Panc1 (cell line): ENCODE results near the gene STARD9. TPM values are rescaled to one million over a fixed set of nuclear protein-coding genes. Genes with fewer than 3 reads are reported as not detected.
"Not testable (repeated sequence)": the region's sequence is repeated elsewhere in the genome, so short reads cannot be mapped to it uniquely, and the experiment has no call there.

Source experiments
- ATAC-seq: fragments of 200-7000 bp; cut with Tn5 transposase; 2 replicates; pipeline ENCODE4 v1.9.1; 2020; ENCODE audit warnings: mild to moderate bottlenecking, moderate library complexity
- BruUV-seq: library from RNA; stranded (reverse); fragments of 400-500 nt; replicated peaks from 2 replicates; lab custom pipeline; 2021; lab: Mats Ljungman, UMichigan
- CTCF ChIA-PET: fragments of 300-600 bp; sonication (Branson Sonifier 250); formaldehyde crosslinking; loops from one replicate; lab custom pipeline; 2022; ENCODE audit warnings: antibody characterized with exemption; lab: Charles Lee
- POLR2A ChIA-PET: fragments of 300-600 bp; sonication (Branson Sonifier 250); formaldehyde crosslinking; loops from one replicate; lab custom pipeline; 2022; ENCODE audit warnings: antibody characterized with exemption; lab: Charles Lee
- DNase-seq: peaks from one replicate; pipeline ENCODE4 v3.0.0-alpha.2; 2010; ENCODE audit warnings: low read depth, low spot score
- H3K27ac ChIP-seq: 2 replicates; pipeline ENCODE4 v1.5.1; 2011; ENCODE audit warnings: mild to moderate bottlenecking, low read length, inconsistent platforms
- H3K27me3 ChIP-seq: fragments of 200-500 bp; sonication (Bioruptor generic); 2 replicates; pipeline ENCODE4 v1.6.0; 2014; ENCODE audit warnings: low read length, inconsistent platforms; ENCODE audit not compliant: control insufficient read depth, insufficient read depth
- H3K36me3 ChIP-seq: fragments of 200-500 bp; sonication (Bioruptor generic); 2 replicates; pipeline ENCODE4 v1.5.1; 2014; ENCODE audit warnings: inconsistent platforms, mild to moderate bottlenecking, low read length, moderate library complexity; ENCODE audit not compliant: control insufficient read depth, insufficient read depth
- H3K4me1 ChIP-seq: 2 replicates; pipeline ENCODE4 v1.5.1; 2011; ENCODE audit warnings: inconsistent platforms, mild to moderate bottlenecking, low read length, moderate library complexity; ENCODE audit not compliant: control insufficient read depth, insufficient read depth
- H3K4me3 ChIP-seq, 2 experiments: 2 replicates each; pipeline ENCODE4 v1.5.1; 2011 to 2012; ENCODE audit warnings: low read depth in 2 of 2, low read length in 2 of 2, mild to moderate bottlenecking in 2 of 2, inconsistent platforms in 1 of 2, moderate library complexity in 1 of 2
- H3K9me3 ChIP-seq: fragments of 200-500 bp; sonication (Bioruptor generic); 2 replicates; pipeline ENCODE4 v1.5.1; 2014; ENCODE audit warnings: low read depth, mild to moderate bottlenecking, inconsistent platforms, low read length, moderate library complexity; ENCODE audit not compliant: control insufficient read depth, insufficient read depth
- POLR2AphosphoS5 ChIP-seq: IDR thresholded peaks from 2 replicates; pipeline ENCODE4 v1.6.1; 2012; ENCODE audit warnings: mild to moderate bottlenecking, low read depth, low read length, moderate library complexity
- TCF7L2 ChIP-seq: IDR thresholded peaks from 2 replicates; pipeline ENCODE4 v1.6.1; 2011; ENCODE audit warnings: mild to moderate bottlenecking, low read depth, low read length, inconsistent platforms
- in situ Hi-C: cut with HindIII; loops from 2 replicates; pipeline ENCODE4 v1.10.0; 2016; ENCODE audit warnings: low sequenced_read_pairs, low pct_unique_long_range_greater_than_20kb
- intact Hi-C: fragments of 100-400 bp; cut with micrococcal nuclease; formaldehyde crosslinking; loops from one replicate; pipeline ENCODE4 v1.10.0; 2022; ENCODE audit not compliant: unreplicated experiment
- total RNA-seq: library from RNA; stranded (reverse); gene quantifications from one replicate; pipeline ENCODE4 v1.2.1, GENCODE V29; 2021; ENCODE audit not compliant: unreplicated experiment
- TF ChIP-seq, protein P1 (sequence below): fragments of 450-650 bp; IDR thresholded peaks from 2 replicates; pipeline ENCODE4 v1.5.1; 2017; ENCODE audit warnings: mild to moderate bottlenecking
- TF ChIP-seq, protein P2 (sequence below), 2 experiments: IDR thresholded peaks; 2 replicates each; pipeline ENCODE4 v1.6.1; 2011 to 2012; ENCODE audit warnings: low read depth in 2 of 2, control low read depth in 1 of 2, low read length in 1 of 2, mild to moderate bottlenecking in 1 of 2, moderate library complexity in 1 of 2; ENCODE audit not compliant: insufficient read depth in 1 of 2

Gene STARD9
- total RNA-seq, 1 experiment from 2014 or later = 13.4 TPM

- no peak for DNase-seq
- Histone ChIP-seq H3K36me3 (no peaks in the 10 kb centered on the region), H3K27ac (no peak overlapping the region), H3K27me3 (no peaks in the 10 kb centered on the region), H3K4me1 (no peaks in the 10 kb centered on the region), H3K4me3 (no peak overlapping the region), H3K9me3 (peaks cover 4% of the 10 kb centered on the region; the same call in 1 of the 2 replicates)
- CTCF ChIA-PET = no interaction called here
- intact Hi-C loops = no loop called here
- ATAC-seq = no peak
- in situ Hi-C loops = no loop called here
- TF ChIP-seq TCF7L2 (no peak), POLR2AphosphoS5 (no peak)
- TF ChIP-seq, protein P1, sequence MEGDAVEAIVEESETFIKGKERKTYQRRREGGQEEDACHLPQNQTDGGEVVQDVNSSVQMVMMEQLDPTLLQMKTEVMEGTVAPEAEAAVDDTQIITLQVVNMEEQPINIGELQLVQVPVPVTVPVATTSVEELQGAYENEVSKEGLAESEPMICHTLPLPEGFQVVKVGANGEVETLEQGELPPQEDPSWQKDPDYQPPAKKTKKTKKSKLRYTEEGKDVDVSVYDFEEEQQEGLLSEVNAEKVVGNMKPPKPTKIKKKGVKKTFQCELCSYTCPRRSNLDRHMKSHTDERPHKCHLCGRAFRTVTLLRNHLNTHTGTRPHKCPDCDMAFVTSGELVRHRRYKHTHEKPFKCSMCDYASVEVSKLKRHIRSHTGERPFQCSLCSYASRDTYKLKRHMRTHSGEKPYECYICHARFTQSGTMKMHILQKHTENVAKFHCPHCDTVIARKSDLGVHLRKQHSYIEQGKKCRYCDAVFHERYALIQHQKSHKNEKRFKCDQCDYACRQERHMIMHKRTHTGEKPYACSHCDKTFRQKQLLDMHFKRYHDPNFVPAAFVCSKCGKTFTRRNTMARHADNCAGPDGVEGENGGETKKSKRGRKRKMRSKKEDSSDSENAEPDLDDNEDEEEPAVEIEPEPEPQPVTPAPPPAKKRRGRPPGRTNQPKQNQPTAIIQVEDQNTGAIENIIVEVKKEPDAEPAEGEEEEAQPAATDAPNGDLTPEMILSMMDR = no peak
- TF ChIP-seq, protein P2, sequence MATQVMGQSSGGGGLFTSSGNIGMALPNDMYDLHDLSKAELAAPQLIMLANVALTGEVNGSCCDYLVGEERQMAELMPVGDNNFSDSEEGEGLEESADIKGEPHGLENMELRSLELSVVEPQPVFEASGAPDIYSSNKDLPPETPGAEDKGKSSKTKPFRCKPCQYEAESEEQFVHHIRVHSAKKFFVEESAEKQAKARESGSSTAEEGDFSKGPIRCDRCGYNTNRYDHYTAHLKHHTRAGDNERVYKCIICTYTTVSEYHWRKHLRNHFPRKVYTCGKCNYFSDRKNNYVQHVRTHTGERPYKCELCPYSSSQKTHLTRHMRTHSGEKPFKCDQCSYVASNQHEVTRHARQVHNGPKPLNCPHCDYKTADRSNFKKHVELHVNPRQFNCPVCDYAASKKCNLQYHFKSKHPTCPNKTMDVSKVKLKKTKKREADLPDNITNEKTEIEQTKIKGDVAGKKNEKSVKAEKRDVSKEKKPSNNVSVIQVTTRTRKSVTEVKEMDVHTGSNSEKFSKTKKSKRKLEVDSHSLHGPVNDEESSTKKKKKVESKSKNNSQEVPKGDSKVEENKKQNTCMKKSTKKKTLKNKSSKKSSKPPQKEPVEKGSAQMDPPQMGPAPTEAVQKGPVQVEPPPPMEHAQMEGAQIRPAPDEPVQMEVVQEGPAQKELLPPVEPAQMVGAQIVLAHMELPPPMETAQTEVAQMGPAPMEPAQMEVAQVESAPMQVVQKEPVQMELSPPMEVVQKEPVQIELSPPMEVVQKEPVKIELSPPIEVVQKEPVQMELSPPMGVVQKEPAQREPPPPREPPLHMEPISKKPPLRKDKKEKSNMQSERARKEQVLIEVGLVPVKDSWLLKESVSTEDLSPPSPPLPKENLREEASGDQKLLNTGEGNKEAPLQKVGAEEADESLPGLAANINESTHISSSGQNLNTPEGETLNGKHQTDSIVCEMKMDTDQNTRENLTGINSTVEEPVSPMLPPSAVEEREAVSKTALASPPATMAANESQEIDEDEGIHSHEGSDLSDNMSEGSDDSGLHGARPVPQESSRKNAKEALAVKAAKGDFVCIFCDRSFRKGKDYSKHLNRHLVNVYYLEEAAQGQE (IDR thresholded peaks at IDR 0.05; ENCODE audit: insufficient read depth in 1 of 2, low read depth in 2 of 2, low read length in 1 of 2) = no peak
- POLR2A ChIA-PET = interaction anchor here (0.6 kb wide), 1 partner anchor 25 kb away, joined by 4 read pairs; no protein-coding TSS in a partner anchor
- BruUV-seq = no TSS peak
These were observed 185.4 kb downstream of the STARD9 start for GRCh38 chr15:42760759-42761158.

DNA sequence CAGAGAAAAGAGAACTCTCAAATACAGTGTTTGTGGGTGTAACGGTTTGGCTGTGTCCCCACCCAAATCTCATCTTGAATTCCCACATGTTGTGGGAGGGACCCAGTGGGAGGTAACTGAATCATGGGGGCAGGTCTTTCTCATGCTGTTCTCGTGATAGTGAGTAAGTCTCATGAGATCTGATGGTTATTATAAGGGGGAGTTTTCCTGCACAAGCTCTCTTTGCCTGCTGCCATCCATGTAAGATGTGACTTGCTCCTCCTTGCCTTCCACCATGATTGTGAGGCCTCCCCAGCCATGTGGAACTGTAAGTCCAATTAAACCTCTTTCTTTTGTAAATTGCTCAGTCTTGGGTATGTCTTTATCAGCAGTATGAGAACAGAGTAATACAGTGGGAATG lies 186.4 kb downstream of the STARD9 start:
- H3K9me3 ChIP-seq, in situ Hi-C loops, ATAC-seq, H3K4me1 ChIP-seq, intact Hi-C loops, H3K27me3 ChIP-seq, H3K27ac ChIP-seq, BruUV-seq, H3K36me3 ChIP-seq, DNase-seq, H3K4me3 ChIP-seq, CTCF ChIA-PET: not testable (repeated sequence)
- POLR2A ChIA-PET = interaction anchor here (0.7 kb wide), 1 partner anchor 188 kb away, joined by 3 read pairs; no protein-coding TSS in a partner anchor

GRCh38 chr15:42764154-42764731 lies 188.8 kb downstream of the STARD9 start:
- H3K27ac ChIP-seq, CTCF ChIA-PET, BruUV-seq, H3K4me3 ChIP-seq, ATAC-seq, POLR2A ChIA-PET, H3K27me3 ChIP-seq, intact Hi-C loops, H3K36me3 ChIP-seq, in situ Hi-C loops, H3K4me1 ChIP-seq, H3K9me3 ChIP-seq, DNase-seq: not testable (repeated sequence)

DNA sequence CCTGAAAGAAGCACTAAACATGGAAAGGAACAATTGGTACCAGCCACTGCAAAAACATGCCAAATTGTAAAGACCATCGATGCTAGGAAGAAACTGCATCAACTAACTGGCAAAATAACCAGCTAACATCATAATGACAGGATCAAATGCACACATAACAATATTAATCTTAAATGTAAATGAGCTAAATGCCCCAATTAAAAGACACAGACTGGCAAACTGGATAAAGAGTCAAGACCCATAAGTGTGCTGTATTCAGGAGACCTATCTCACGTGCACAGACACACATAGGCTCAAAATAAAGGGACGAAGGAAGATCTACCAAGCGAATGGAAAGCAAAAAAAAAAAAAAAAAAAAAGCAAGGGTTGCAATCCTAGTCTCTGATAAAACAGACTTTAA lies 190.7 kb downstream of the STARD9 start:
- DNase-seq, POLR2A ChIA-PET: not testable (repeated sequence)

More for the DNA sequence above, 190.7 kb downstream of the STARD9 start:
- H3K4me3 ChIP-seq, BruUV-seq, CTCF ChIA-PET, in situ Hi-C loops, H3K27me3 ChIP-seq, H3K4me1 ChIP-seq, H3K36me3 ChIP-seq, ATAC-seq, H3K27ac ChIP-seq, H3K9me3 ChIP-seq, intact Hi-C loops: not testable (repeated sequence)
